ENCODE data around the gene FA2H.
A peak's percentile ranks its signal among the peaks of the same experiment; 100 is the strongest.

Gene FA2H

DNA sequence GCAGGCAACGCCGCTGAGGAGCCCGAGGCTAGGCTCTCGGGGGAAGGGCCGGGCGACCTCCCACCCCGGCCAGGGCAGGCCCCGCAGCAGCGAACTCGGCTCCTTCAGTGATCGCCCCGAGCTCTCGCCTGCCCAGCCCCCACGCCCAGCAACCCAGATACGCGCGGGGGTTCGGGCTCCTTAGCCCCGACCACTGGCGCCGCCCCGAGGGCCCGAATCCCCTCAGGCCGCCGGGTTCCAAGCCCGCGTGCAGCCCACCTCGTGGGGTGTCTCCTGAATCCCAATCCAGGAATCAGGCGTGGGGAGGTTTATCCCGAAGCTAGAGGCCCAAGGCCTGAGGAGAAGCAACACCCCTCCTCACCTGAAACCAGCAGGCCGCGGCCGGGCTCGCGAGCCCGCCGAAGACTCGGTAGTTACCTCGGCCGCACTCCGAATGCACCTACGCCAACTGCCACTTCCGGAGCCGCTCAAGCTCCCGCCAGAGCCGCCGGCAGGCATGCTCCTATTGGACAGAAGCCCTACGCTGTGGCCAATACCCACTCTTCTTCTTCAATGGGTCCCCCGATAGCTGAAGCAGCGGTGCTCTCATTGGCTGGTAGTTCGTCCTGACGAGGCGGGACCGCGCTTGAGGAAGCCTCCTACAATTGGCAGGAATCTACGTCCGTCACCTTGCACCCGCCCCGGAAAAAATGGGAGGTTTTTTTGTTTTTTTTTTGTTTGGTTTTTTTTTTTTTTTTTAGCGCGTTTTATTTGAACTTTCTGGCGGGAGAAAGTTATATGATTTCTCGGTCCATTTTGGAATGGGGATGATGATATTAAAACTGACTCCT, 108.0 kb downstream of the FA2H start, which contains the start of gene RFWD3:
Gene RFWD3 (minus strand): TSS at position 453 of the 830 bp plus-strand sequence. CDS start 5,428 bp downstream, outside the sequence.
- TF ChIP-seq, protein P1, sequence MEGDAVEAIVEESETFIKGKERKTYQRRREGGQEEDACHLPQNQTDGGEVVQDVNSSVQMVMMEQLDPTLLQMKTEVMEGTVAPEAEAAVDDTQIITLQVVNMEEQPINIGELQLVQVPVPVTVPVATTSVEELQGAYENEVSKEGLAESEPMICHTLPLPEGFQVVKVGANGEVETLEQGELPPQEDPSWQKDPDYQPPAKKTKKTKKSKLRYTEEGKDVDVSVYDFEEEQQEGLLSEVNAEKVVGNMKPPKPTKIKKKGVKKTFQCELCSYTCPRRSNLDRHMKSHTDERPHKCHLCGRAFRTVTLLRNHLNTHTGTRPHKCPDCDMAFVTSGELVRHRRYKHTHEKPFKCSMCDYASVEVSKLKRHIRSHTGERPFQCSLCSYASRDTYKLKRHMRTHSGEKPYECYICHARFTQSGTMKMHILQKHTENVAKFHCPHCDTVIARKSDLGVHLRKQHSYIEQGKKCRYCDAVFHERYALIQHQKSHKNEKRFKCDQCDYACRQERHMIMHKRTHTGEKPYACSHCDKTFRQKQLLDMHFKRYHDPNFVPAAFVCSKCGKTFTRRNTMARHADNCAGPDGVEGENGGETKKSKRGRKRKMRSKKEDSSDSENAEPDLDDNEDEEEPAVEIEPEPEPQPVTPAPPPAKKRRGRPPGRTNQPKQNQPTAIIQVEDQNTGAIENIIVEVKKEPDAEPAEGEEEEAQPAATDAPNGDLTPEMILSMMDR (IDR thresholded peaks at IDR 0.05; ENCODE audit: control insufficient read depth, insufficient read depth, low read depth, low read length, missing control alignments) = no peak
- peak within 1 kb of the TSS; percentile 89 for H3K4me3 ChIP-seq (ENCODE audit: control insufficient read depth, low read depth, low read length)

DNA sequence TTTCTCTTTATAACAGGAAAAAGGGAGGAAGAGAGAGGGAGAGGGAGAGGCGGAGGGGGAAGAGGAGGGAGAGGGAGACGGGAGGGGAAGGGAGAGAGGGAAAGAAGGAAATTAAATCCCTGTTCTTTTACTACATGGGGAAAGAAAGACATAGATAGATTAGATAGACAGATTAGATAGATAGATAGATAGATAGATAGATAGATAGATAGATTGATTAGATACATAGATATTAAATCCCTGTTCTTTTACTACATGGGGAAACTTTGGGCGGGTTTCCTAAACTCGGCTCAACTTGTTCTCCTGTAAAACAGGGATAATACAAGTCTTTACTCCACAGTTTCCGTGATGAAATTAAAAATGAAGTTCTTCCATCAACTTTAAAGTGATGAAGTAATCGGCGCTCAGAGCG, 108.6 kb downstream of the FA2H start:
- DNase-seq (ENCODE audit: low read depth) = no peak
- peak overlapping the region; percentile 89 for H3K4me3 ChIP-seq (ENCODE audit: control insufficient read depth, low read depth, low read length)
- TF ChIP-seq, protein P1 (IDR thresholded peaks at IDR 0.05; ENCODE audit: control insufficient read depth, insufficient read depth, low read depth, low read length, missing control alignments) = no peak

More for the DNA sequence above, 108.0 kb downstream of the FA2H start, which contains the start of gene RFWD3:
- DNase-seq (ENCODE audit: low read depth) = peak; percentile 97

Measured in AG09309 (cell line).